ENCODE measurements around the gene ACOT11. TPM values are rescaled to one million over a fixed set of nuclear protein-coding genes. Genes with fewer than 3 reads are reported as not detected.
"Not testable (repeated sequence)": the region's sequence is repeated elsewhere in the genome, so short reads cannot be mapped to it uniquely, and the experiment has no call there.

ACOT11 gene
- polyA plus RNA-seq, 1 donor (not counting 4 experiments of a cell fraction or from before 2014, with no cell fraction given), result 3.4 TPM

- H3K27ac ChIP-seq (ENCODE audit: control insufficient read depth, insufficient read depth, low read length); H3K4me2 ChIP-seq (ENCODE audit: control insufficient read depth, extremely low read depth, insufficient read depth, low read depth, low read length); H4K20me1 ChIP-seq (ENCODE audit: control insufficient read depth, extremely low read depth, insufficient read depth, low read length); DNase-seq (ENCODE audit: low read depth, low spot score); H3K9me1 ChIP-seq (ENCODE audit: control insufficient read depth, extremely low read depth, insufficient read depth, low read length); H2AFZ ChIP-seq (ENCODE audit: control insufficient read depth, low read length); H3K36me3 ChIP-seq (ENCODE audit: control insufficient read depth in 2 of 2, extremely low read depth in 1 of 2, insufficient read depth in 2 of 2, low read length in 2 of 2); H3K9ac ChIP-seq (ENCODE audit: control insufficient read depth, extremely low read depth, insufficient read depth, low read length); H3K4me3 ChIP-seq (ENCODE audit: control insufficient read depth in 2 of 3, extremely low read depth in 1 of 3, insufficient read depth in 2 of 3, low read depth in 1 of 3, low read length in 3 of 3); H3K27me3 ChIP-seq (ENCODE audit: control insufficient read depth, extremely low read depth, insufficient read depth, low read length); H3K4me1 ChIP-seq (ENCODE audit: control insufficient read depth, extremely low read depth, insufficient read depth, low read length); H3K79me2 ChIP-seq (ENCODE audit: control insufficient read depth, insufficient read depth, low read length); FAIRE-seq; dilution Hi-C loops (cut with MboI; ENCODE audit: extremely low pct_ligation_motif_present, low sequenced_read_pairs); H3K9me3 ChIP-seq (ENCODE audit: control insufficient read depth, low read depth, low read length): not testable (repeated sequence)
Observed at GRCh38 chr1:54636461-54637446, 88.7 kb downstream of the ACOT11 start.

DNA sequence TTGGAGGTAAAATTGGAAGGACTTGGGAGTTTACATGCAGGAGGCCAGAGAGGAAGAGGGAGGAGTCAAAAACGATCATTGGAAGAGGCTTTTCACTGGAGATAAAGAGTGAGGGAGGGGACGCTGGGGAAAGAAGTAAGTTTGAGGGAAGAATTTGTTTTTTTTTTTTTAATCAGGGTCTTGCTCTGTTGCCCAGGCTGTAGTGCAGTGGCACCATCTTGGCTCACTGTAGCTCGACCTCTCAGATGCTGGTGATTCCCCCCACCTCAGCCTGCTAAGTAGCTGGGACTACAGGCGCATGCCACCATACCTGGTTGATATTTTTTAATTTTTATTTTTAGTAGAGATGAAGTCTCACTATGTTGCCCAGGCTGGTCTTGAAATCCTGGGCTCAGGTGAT lies 92.3 kb downstream of the ACOT11 start:
- FAIRE-seq, result no peak

More for the DNA sequence above, 92.3 kb downstream of the ACOT11 start:
- no peaks in the 10 kb centered on the region for H3K4me1 ChIP-seq (ENCODE audit: control insufficient read depth, extremely low read depth, insufficient read depth, low read length)
- H3K9ac ChIP-seq (ENCODE audit: control insufficient read depth, extremely low read depth, insufficient read depth, low read length), result no peak overlapping the region
- H3K27me3 ChIP-seq (ENCODE audit: control insufficient read depth, extremely low read depth, insufficient read depth, low read length), result no peaks in the 10 kb centered on the region
- no peaks in the 10 kb centered on the region for H4K20me1 ChIP-seq (ENCODE audit: control insufficient read depth, extremely low read depth, insufficient read depth, low read length)
- dilution Hi-C loops (cut with MboI; ENCODE audit: extremely low pct_ligation_motif_present, low sequenced_read_pairs), result no loop called here
- H3K4me3 ChIP-seq (ENCODE audit: control insufficient read depth in 2 of 3, extremely low read depth in 1 of 3, insufficient read depth in 2 of 3, low read depth in 1 of 3, low read length in 3 of 3), result no peak overlapping the region
- no peak for DNase-seq (ENCODE audit: low read depth, low spot score)
- H2AFZ ChIP-seq (ENCODE audit: control insufficient read depth, low read length), result no peak overlapping the region
- H3K27ac ChIP-seq (ENCODE audit: control insufficient read depth, insufficient read depth, low read length), result no peak overlapping the region
- H3K4me2 ChIP-seq (ENCODE audit: control insufficient read depth, extremely low read depth, insufficient read depth, low read depth, low read length), result no peak overlapping the region
- TF ChIP-seq EZH2 (IDR thresholded peaks at IDR 0.05; ENCODE audit: low read length), result no peak
- no peak for TF ChIP-seq CTCF (optimal IDR thresholded peaks at IDR 0.05 in 1 of 3, IDR thresholded peaks at IDR 0.05 in 1 of 3, conservative IDR thresholded peaks at IDR 0.05 in 1 of 3; ENCODE audit: extremely low read depth in 1 of 3, insufficient read depth in 2 of 3, low read length in 3 of 3)
- no peaks in the 10 kb centered on the region for H3K36me3 ChIP-seq (ENCODE audit: control insufficient read depth in 2 of 2, extremely low read depth in 1 of 2, insufficient read depth in 2 of 2, low read length in 2 of 2)
- peaks cover 2% of the 10 kb centered on the region for H3K9me3 ChIP-seq (ENCODE audit: control insufficient read depth, low read depth, low read length)
- H3K79me2 ChIP-seq (ENCODE audit: control insufficient read depth, insufficient read depth, low read length), result no peaks in the 10 kb centered on the region
- H3K9me1 ChIP-seq (ENCODE audit: control insufficient read depth, extremely low read depth, insufficient read depth, low read length), result no peaks in the 10 kb centered on the region
